ENCODE measurements around the gene MYLIP. TPM values are rescaled to one million over a fixed set of nuclear protein-coding genes. Genes with fewer than 3 reads are reported as not detected.

MYLIP gene
- total RNA-seq, 1 donor from 2014 or later, result 59.2 TPM

DNA sequence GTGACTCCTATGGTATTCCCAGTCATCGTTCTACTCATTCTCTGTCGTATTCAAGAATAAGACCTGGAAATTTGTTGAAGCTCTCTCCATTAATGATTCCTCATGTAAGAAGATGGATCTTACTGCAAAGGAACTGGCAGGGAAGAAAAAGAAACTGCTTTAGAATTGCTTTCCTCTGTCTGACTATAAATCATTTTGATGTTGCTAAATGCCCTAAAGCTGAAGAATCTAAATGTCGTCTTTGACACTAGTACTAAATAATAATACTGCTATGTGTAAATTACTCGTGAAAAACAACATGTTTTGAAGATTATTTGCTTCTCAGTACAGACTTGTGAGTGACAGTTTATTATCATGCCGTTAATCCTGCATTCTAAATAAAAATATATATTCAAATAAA is 20.5 kb upstream of the MYLIP start:
- DNase-seq, result no peak

- no peak for DNase-seq
Observed at GRCh38 chr6:16108921-16109658, 19.8 kb upstream of the MYLIP start.

DNA sequence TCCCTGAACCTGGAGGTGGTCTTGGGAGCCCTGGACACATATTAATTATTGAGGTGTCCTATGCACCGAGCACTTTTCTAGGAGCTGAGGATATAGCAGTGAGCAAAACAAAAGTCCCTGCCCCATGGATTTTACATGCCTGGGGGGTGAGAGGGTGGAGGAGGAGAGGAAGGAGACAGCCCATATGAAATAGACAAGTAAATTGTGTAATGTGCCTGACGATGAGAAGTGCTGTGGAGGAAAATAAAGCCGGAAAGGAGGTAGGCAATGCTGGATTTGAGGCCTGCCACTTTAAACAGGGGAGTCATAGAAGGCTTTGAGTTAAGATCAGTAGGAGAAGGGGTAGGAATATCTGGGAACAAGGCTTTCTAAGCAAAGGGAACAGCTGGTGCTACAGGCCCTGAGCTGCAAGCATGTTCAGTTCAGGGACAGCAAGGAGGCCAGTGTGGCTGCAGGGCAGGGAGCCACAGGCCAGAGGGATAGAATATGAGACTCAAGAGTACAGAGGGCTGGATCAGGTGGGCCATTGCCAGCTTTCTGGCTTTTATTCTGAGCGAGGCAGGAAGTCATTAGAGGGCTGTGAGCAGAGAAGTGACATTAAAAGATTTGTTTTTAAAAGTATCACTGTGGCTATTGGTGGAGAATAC is 19.1 kb upstream of the MYLIP start:
- no peak for DNase-seq

DNA sequence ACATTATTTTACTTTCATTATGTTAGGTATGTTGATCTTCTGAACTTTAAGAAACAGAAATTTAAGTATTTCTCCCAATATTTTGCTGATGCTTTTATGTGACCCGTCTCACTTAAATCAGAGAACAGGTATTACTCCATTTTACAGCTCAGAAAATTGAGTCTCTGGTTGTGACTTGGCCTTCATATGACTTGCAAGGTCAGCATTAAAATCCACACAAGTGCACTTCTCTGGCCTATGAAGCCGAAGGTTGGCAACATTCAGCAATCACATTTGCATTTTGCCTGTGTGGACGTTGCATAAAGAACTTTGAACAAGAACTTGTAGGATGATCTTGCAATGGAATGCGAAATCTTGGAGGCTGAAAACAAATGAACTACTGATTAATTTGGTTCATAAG is 10.1 kb upstream of the MYLIP start:
- no peak for DNase-seq

DNA sequence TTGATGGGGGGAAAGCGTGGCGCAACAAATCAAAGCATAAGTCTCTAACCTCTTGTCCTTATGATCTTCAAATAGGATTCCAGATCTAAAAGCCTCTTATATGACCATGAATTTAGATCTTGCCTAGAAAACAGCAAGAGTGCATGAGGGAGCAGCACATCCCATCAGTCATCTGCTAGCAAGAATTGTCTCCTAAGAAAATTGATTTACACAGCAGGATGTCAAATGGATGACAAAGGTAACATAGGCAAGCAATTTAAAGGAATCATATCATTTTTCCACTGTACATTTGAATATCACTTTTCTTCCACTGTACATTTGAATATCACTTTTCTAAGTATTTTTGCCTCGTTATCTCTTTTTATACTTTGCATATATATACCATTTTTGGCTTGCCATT is 7.5 kb upstream of the MYLIP start:
- DNase-seq, result no peak

DNA sequence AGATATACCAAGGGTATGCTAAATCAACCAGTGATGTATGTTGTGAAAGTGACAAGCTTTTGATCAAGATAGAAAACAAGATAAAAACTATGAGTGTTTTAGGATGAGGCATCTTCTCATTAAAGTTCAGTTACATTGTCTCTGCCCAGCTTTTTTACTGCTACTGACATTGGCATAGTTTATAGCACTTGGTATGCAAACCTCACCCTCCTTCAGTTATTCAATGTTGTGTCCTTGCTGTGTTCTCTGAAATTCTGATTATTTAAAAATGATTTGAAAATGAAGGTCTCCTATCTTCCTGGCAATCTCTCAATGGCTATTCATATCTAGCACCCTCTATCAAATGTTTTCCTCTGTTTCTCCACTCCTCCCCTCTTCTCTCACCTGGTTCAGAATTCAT is 6.7 kb upstream of the MYLIP start:
- no peak for DNase-seq

DNA sequence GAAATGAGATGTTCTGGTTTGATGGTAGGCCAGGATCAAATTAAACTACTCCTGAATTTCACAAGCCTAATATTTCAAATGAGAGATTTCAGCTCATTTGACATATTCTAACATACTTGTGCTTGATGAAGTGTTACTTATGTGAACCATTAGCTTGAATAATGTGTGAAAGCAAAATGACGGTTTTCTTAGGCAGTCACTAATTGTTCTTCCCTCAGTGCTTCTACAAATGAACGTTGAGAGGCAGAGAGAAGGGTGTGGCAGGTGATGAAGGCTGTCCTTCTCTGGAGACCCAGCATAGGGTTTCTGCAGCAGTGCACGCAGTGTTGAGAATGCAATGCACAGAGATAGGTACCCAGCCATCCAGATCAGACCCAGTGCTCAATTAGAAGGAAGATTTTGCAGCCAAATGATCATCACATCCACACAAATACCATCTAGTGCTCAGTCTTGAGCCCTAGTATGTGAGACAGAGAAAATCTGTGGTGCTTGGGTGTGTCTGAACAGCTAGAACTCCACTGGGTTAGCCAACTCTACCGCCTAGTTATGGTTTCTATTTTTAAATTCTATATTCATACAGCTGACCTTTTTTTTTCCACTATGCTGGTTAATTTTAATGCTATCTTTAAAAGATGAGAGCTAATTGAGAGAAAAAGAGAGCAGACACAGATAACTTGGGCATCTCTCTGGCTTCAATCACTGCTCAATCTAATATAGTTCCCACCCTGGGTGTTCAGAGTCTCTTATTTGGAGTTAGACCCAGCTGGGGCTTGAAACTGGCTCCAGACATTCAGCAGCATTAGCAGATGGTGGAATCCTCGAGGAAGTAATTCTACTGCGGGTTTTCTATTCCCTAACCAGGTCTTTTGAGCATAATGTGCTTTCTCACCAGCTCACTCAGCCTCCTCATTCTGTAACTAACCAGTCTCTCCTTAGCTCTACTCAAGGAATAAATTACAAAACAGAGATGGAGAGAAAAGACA is 4.4 kb upstream of the MYLIP start:
- DNase-seq, result no peak

GRCh38 chr6:16126056-16126455 is 2.8 kb upstream of the MYLIP start:
- no peak for DNase-seq

GRCh38 chr6:16126861-16127260 is 2.0 kb upstream of the MYLIP start:
- no peak for DNase-seq

DNA sequence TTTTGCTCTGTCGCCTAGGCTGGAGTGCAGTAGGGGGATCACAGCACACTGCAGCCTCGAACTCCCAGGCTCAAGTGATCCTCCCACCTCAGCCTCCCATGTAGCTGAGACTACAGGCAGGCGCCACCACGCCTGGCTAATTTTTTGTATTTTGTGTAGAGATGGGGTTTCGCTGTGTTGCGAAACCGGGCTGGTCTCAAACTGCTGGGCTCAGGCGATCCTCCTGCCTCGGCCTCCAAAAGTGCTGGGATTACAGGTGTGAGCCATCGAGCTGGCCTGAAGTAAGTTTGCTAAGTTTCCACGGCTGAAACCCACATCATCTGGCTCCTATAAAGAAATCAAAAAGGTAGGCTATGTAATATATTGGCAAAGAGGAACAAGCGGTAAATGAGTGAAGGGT is 1.4 kb upstream of the MYLIP start:
- no peak for DNase-seq

DNA sequence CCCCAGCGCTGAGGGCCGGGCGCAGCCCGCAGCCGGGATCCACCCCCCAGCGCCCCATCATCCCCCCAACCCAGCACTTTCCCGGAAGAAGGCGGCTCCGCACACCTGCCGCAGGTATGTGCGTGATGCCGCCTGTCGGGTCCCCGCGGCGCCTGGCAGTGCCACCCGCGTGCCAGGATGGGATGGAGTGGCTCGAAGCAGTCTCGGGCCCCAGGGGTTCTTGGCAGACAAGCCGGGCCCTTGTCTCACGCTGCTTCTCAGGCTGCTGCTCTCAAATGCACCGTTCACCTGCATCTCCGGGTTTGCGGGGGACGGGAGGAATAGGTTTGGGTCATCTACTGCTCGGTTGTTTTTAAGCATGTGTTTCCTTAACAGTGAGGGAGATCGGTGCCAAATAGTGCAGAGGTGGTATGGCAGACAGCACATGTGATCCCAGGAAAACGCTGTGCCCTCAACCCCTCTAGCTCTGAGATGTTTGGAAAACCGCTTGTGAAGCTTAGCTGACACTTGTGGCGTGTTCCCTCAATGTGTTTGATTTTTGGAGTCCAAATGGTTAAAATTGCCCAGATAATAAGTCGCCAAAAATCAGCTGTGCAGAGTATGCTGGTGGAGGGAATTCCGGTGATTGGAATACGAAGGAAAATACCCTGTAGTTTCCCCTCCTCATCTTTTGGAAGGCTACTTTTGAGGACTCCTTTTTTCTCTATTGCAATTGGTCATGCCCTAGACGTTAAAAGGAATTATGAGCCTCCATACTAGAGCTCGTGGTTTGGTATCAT is 926 bp downstream of the MYLIP start:
- peak; percentile 24 for DNase-seq

GRCh38 chr6:16130437-16130891 is 1.6 kb downstream of the MYLIP start:
- peak; percentile 41 for DNase-seq

- DNase-seq, result peak; percentile 74
Observed at GRCh38 chr6:16130932-16131387, 2.1 kb downstream of the MYLIP start.

GRCh38 chr6:16132909-16133308 is 4.0 kb downstream of the MYLIP start:
- DNase-seq, result no peak

DNA sequence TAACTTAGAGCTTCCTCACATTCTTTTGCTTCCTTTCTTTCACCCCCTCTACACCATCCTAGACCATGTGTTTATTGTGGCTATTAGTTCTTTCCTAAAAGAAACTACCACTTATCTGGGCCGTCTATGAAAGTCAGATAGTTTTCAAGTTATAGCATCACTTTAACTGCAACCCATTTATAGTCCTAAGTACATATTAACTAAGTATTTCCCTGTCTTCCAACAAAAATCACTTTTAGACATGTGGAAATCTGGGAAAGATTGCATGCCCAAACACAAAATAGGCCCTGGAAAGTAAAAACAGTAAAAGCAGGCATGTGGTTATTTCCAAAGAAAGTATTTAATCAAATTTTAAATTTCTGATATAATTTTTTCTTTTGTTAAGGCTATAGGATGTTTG is 5.5 kb downstream of the MYLIP start:
- no peak for DNase-seq

DNA sequence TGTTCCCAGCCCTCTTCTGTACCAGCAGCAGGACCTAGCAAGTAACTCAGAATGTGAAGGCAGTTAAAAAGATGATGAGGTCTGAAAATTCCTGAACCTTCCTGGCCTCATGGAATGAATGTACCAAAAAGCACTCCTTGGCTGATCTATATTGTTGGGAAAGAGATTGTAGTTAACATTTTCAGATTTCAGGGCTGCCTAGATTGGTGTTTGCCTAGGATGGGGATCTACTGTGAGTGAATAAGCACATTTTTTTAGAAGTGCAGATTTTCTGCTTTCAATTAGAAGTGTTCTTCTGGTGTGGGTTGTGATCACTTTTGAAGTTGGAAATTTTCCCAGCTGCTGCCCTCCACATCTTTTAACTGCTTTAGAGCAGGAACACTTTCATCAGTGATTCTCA is 6.2 kb downstream of the MYLIP start:
- DNase-seq, result no peak

DNA sequence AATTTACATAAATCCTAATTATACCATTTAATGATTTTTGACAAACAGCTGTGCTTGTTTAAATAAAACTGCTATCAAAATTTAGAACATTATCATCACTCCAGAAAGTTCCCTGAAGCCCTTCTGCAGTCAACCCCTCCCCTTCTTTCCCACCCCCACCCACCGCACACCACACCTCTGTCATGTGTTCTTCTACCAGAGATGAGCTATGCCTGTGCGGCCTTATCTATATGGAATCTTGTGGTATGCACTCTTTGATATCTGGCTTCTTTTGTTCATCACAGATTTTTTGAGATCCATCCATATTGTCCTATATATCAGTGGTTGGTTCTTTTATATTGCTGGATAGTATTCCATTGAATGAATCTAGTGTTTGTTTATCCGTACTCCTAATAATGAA is 7.2 kb downstream of the MYLIP start:
- DNase-seq, result no peak

GRCh38 chr6:16136621-16137450 is 8.0 kb downstream of the MYLIP start:
- peak; percentile 32 for DNase-seq

DNA sequence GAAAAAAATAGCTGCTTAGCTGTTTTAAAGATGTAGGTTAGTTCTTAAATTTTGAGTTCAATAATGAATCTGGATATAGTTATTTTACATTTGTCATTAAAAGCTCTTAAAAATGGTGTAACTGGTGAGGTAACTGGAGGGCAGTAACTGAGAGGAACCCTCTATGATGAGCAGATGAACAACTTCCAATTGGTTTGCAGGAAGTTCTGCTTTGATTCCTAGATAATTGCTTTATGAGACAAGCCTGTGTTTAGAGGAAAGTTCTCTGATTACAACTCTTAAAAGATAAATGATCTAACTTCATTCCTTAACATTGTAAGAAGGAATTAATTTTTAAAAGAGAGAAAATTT is 8.5 kb downstream of the MYLIP start:
- DNase-seq, result no peak

DNA sequence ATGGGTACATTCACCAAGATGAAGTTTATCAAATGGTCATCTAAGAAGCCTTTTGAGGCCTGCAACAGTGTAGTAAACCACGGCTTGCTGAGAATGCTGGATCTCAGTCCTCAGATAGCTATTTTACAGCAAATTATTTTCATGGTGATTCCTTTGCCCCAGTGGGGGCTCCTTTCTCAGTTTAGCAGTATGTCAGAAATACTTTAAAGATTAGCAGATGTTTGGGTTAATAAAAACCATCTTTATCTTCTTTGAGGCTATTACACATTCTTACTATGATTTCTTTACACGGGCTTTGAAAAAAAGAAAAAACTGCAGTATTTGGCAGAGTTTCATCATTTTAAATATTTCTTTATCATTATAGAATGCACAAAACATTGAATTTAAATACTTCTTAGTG is 10.7 kb downstream of the MYLIP start:
- peak; percentile 44 for DNase-seq

DNA sequence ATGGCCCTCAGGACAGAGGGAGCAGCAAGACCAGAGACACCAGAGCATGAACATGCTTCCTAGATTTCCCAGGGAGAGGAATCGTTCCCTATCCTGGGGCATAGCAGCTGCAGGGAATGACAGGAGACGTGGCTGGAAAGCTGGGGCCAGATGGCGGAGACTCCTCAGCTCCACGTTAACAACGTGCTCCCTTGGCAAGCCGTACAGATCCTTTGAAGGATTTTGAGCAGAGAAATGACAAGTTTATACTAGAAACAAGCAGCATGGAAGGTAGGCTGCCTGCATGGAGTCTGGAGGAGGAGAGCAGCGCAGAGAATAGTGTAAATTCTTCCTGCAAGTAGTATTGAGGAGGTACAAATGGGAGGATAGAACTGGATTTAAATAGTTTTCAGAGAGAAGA is 11.7 kb downstream of the MYLIP start:
- DNase-seq, result no peak
